GM12878 (cell line): ENCODE results near the gene ADAMTS4. TPM values are rescaled to one million over a fixed set of nuclear protein-coding genes. Genes with fewer than 3 reads are reported as not detected.
A peak's percentile ranks its signal among the peaks of the same experiment; 100 is the strongest.

ENCODE experiments used
- ATAC-seq: fragments of 200-7000 bp; cut with Tn5 transposase; 3 replicates; pipeline ENCODE4 v1.9.1; 2020; ENCODE audit warnings: mild to moderate bottlenecking, moderate library complexity
- BruUV-seq: library from RNA; stranded (reverse); fragments of 400-500 nt; replicated peaks from 2 replicates; lab custom pipeline; 2021; lab: Mats Ljungman, UMichigan
- CTCF ChIA-PET: fragments of 300-600 bp; sonication (Branson Sonifier 250); formaldehyde crosslinking; extraction: SDS; loops from one replicate; lab custom pipeline; 2021; ENCODE audit warnings: inconsistent platforms; lab: Yijun Ruan, JAX
- POLR2A ChIA-PET: fragments of 350-600 bp; formaldehyde crosslinking; extraction: SDS; loops from one replicate; lab custom pipeline; 2021; ENCODE audit warnings: inconsistent platforms; lab: Charles Lee
- RAD21 ChIA-PET: fragments of 300-600 bp; sonication (Branson Sonifier 250); formaldehyde crosslinking; loops from one replicate; lab custom pipeline; 2023; ENCODE audit warnings: antibody characterized with exemption; ENCODE audit not compliant: unreplicated experiment; lab: Charles Lee
- SMC1A ChIA-PET: fragments of 300-600 bp; sonication (Branson Sonifier 250); formaldehyde crosslinking; loops from one replicate; lab custom pipeline; 2023; ENCODE audit not compliant: unreplicated experiment, uncharacterized antibody; lab: Charles Lee
- DNase-seq: peaks from one replicate; pipeline ENCODE4 v3.0.0-alpha.2; 2011; ENCODE audit warnings: low read depth, low spot score
- FAIRE-seq: peaks from 3 replicates; lab custom pipeline; 2011; peaks lifted over from hg19 to GRCh38; lab: Jason Lieb, UNC
- H2AFZ ChIP-seq: 2 replicates; pipeline ENCODE4 v1.6.0; 2011; ENCODE audit warnings: low read depth, low read length, control low read depth; ENCODE audit not compliant: control insufficient read depth
- H3K27ac ChIP-seq: 2 replicates; pipeline ENCODE4 v1.5.1; 2011; ENCODE audit warnings: control low read depth; ENCODE audit not compliant: control insufficient read depth, insufficient read depth
- H3K27me3 ChIP-seq, 2 experiments: replicated peaks in 1 of 2; 2 replicates each; pipeline versions ENCODE4 v1.6.0 to v1.6.1; 2011; ENCODE audit warnings: low read length in 1 of 2; ENCODE audit not compliant: control insufficient read depth in 2 of 2, insufficient read depth in 2 of 2
- H3K36me3 ChIP-seq, 2 experiments: 2 replicates each; pipeline ENCODE4 v1.5.1; 2011; ENCODE audit warnings: low read length in 1 of 2; ENCODE audit not compliant: control insufficient read depth in 2 of 2, insufficient read depth in 2 of 2
- H3K4me1 ChIP-seq: 2 replicates; pipeline ENCODE4 v1.6.1; 2011; ENCODE audit warnings: mild to moderate bottlenecking, low read length, moderate library complexity, mixed read lengths; ENCODE audit not compliant: control insufficient read depth, insufficient read depth
- H3K4me2 ChIP-seq: 2 replicates; pipeline ENCODE4 v1.6.0; 2011; ENCODE audit warnings: control low read depth; ENCODE audit not compliant: control insufficient read depth, insufficient read depth
- H3K4me3 ChIP-seq: fragments of 200-600 bp; sonication (generic); 2 replicates; pipeline ENCODE4 v1.5.1; 2016
- H3K79me2 ChIP-seq: 2 replicates; pipeline ENCODE4 v1.6.0; 2011; ENCODE audit warnings: low read length; ENCODE audit not compliant: control insufficient read depth, insufficient read depth
- H3K9ac ChIP-seq: 2 replicates; pipeline ENCODE4 v1.8.0; 2011; ENCODE audit warnings: low read length, control low read depth, mixed read lengths; ENCODE audit not compliant: control insufficient read depth, insufficient read depth
- H3K9me3 ChIP-seq: replicated peaks from 3 replicates; pipeline ENCODE4 v1.5.1; 2011; ENCODE audit warnings: mild to moderate bottlenecking, low read length; ENCODE audit not compliant: control insufficient read depth, insufficient read depth
- H4K20me1 ChIP-seq: 2 replicates; pipeline ENCODE4 v1.6.0; 2011; ENCODE audit not compliant: control insufficient read depth, insufficient read depth
- BRCA1 ChIP-seq: IDR thresholded peaks from 2 replicates; pipeline ENCODE4 v1.6.1; 2011; ENCODE audit warnings: low read depth, low read length, improper control_type of control experiment
- EZH2 ChIP-seq: IDR thresholded peaks from 2 replicates; pipeline ENCODE4 v1.6.1; 2012; ENCODE audit warnings: low read depth, mild to moderate bottlenecking, control low read depth, inconsistent platforms, low read length, borderline replicate concordance; ENCODE audit not compliant: control insufficient read depth
- MYC ChIP-seq: IDR thresholded peaks from 2 replicates; pipeline ENCODE4 v1.6.1; 2011; ENCODE audit warnings: mild to moderate bottlenecking, low read length, moderate library complexity, inconsistent platforms; ENCODE audit not compliant: insufficient read depth, insufficient replicate concordance, insufficient read length, severe bottlenecking
- STAT3 ChIP-seq: IDR thresholded peaks from 2 replicates; pipeline ENCODE4 v1.6.1; 2011; ENCODE audit warnings: low read depth, low read length, improper control_type of control experiment
- ZBED1 ChIP-seq: IDR thresholded peaks from 2 replicates; pipeline ENCODE4 v1.6.1; 2016; ENCODE audit warnings: borderline replicate concordance
- ZSCAN29 ChIP-seq: fragments of 450-650 bp; IDR thresholded peaks from 2 replicates; pipeline ENCODE4 v1.6.1; 2017; ENCODE audit warnings: mild to moderate bottlenecking, moderate library complexity
- WGBS: methylation state at CpG from one replicate; pipeline ENCODE4 v1.1.6; 2016; ENCODE audit warnings: low lambda C conversion rate; ENCODE audit not compliant: insufficient replicate concordance, insufficient coverage; ENCODE audit errors: missing lambda C conversion rate; 5-methylcytosine and 5-hydroxymethylcytosine counted together
- in situ Hi-C: fragments of 300-500 bp; cut with MboI; formaldehyde crosslinking; loops from 9 replicates; pipeline ENCODE4 v1.14.3; 2018; ENCODE audit warnings: mixed read lengths
- intact Hi-C: fragments of 100-400 bp; cut with micrococcal nuclease; formaldehyde crosslinking; loops from one replicate; pipeline ENCODE4 v1.14.2; 2022; ENCODE audit not compliant: unreplicated experiment
- polyA plus RNA-seq, 11 experiments: library from polyadenylated mRNA; depleted of rRNA in 4 of 11; unstranded in 6 of 11; stranded (reverse) in 5 of 11; fragments of >200 nt; fragmentation: Nextera tagmentation in 4 of 11; fragmentation: Illumina TruSeq in 1 of 11; extraction: Ambion mirVana in 4 of 11; extraction: Trizol in 1 of 11; gene quantifications; 1 replicate in 1 of 11; 2 replicates in 10 of 11; pipeline versions ENCODE4 v1.2.1 to v1.2.3, GENCODE V29; 2011 to 2016; ENCODE audit warnings: inconsistent platforms in 2 of 11, missing spikeins in 2 of 11, low read depth in 1 of 11
- total RNA-seq, 4 experiments: library from RNA; depleted of rRNA in 3 of 4; stranded (reverse); fragments of >200 nt in 3 of 4; fragmentation: Illumina TruSeq in 1 of 4; extraction: Trizol in 1 of 4; gene quantifications; 2 replicates each; pipeline versions ENCODE4 v1.2.1 to v1.2.3, GENCODE V29; 2013 to 2021
- TF ChIP-seq, protein P1 (sequence below): IDR thresholded peaks from 2 replicates; pipeline ENCODE4 v1.6.1; 2011; ENCODE audit warnings: low read depth, mild to moderate bottlenecking, low read length, moderate library complexity, borderline replicate concordance; ENCODE audit errors: extremely low read depth
- TF ChIP-seq, protein P2 (sequence below): fragments of 450-650 bp; IDR thresholded peaks from 2 replicates; pipeline ENCODE4 v1.6.1; 2018; ENCODE audit warnings: borderline replicate concordance, mild to moderate bottlenecking; ENCODE audit not compliant: partially characterized antibody
- TF ChIP-seq, protein P3 (sequence below): IDR thresholded peaks from 2 replicates; pipeline ENCODE4 v1.6.1; 2011; ENCODE audit warnings: low read depth, low read length, improper control_type of control experiment, borderline replicate concordance
- TF ChIP-seq, protein P4 (sequence below): fragments of 450-650 bp; conservative IDR thresholded peaks from 2 replicates; pipeline ENCODE4 v1.6.1; 2017; ENCODE audit warnings: mild to moderate bottlenecking, moderate library complexity

ADAMTS4 gene
- total and polyA plus RNA-seq, 10 of the 15 experiments (the other 5 are each of a cell fraction or from before 2014, with no cell fraction given): 0.01 to 0.13 (median 0.05) TPM; not detected in 2

DNA sequence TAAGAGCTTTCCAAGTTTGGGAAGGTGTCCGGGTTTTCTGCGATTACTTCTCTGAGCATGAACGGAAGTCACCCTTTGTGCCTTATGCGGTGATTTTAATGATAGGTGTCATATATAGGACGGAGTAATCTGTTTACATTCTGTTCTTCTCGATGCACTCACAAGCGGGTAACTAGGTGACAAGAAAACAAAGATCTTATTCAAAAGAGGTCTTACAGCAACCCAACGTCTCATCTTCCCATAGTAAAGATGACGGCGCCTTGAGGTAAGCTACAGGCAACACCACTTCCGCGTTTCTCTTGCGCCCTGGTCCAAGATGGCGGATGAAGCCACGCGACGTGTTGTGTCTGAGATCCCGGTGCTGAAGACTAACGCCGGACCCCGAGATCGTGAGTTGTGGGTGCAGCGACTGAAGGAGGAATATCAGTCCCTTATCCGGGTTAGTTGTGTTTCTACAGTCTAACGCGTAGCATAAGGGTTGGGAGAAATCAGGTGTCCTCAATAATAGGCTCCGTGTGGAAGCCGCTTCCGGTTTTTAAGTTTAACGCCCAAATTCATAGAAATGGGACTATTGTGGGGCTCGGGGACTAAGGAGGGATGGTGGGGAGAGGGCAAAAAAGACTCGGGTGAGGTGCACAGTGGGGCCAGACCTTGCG is 45.0 kb downstream of the ADAMTS4 start, which contains the start of gene UFC1:
Gene UFC1, plus strand, starts transcription at position 297 of the 656 bp plus-strand sequence. Its CDS starts 20 bp downstream, at position 317.
- no peaks in the 10 kb centered on the region for H4K20me1 ChIP-seq
- H3K9ac ChIP-seq: peak within 1 kb of the TSS; percentile 99
- peak within 1 kb of the TSS; percentile 98 for H3K27ac ChIP-seq
- DNase-seq (peak; percentile 83), FAIRE-seq (peak; percentile 86), ATAC-seq (peak; percentile 98)
- in situ Hi-C loops: no loop called here
- H3K36me3 ChIP-seq: peaks cover 0 to 6% of the 10 kb centered on the region in 2 experiments
- H3K27me3 ChIP-seq: no peaks in the 10 kb centered on the region
- CTCF ChIA-PET: interaction anchor here (0.6 to 4.6 kb wide), 5 partner anchors 11 to 108 kb away, joined by 3 to 38 read pairs (median 3); partner anchors contain the start of genes PPOX and USF1
- under 1% methylated on average over 33 of the region's 33 CpGs for WGBS
- H3K4me1 ChIP-seq: peaks cover 10% of the 10 kb centered on the region
- H3K4me3 ChIP-seq: peak within 1 kb of the TSS; percentile 89
- POLR2A ChIA-PET: interaction anchor here (0.7 to 2.0 kb wide), 11 partner anchors 14 to 470 kb away, joined by 3 to 16 read pairs (median 6); partner anchors contain the start of genes ARHGAP30, DEDD and TOMM40L
- RAD21 ChIA-PET: interaction anchor here (1.3 to 1.6 kb wide), 3 partner anchors 12 to 108 kb away, joined by 4 to 6 read pairs (median 4); partner anchors contain the start of genes PPOX, TOMM40L and USF1
- peak within 1 kb of the TSS; percentile 77 for H3K4me2 ChIP-seq
- no peaks in the 10 kb centered on the region for H3K9me3 ChIP-seq
- H2AFZ ChIP-seq: peak within 1 kb of the TSS; percentile 99
- SMC1A ChIA-PET: interaction anchor here (0.7 to 1.9 kb wide), 8 partner anchors 12 to 156 kb away, joined by 3 to 8 read pairs (median 4); partner anchors contain the start of genes DEDD, PPOX and TOMM40L
- TSS peak; percentile 100 for BruUV-seq
- intact Hi-C loops: no loop called here
- peaks cover 16% of the 10 kb centered on the region for H3K79me2 ChIP-seq
- TF ChIP-seq ZSCAN29: no peak
- TF ChIP-seq, protein P1, sequence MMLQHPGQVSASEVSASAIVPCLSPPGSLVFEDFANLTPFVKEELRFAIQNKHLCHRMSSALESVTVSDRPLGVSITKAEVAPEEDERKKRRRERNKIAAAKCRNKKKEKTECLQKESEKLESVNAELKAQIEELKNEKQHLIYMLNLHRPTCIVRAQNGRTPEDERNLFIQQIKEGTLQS: no peak
- TF ChIP-seq, protein P2, sequence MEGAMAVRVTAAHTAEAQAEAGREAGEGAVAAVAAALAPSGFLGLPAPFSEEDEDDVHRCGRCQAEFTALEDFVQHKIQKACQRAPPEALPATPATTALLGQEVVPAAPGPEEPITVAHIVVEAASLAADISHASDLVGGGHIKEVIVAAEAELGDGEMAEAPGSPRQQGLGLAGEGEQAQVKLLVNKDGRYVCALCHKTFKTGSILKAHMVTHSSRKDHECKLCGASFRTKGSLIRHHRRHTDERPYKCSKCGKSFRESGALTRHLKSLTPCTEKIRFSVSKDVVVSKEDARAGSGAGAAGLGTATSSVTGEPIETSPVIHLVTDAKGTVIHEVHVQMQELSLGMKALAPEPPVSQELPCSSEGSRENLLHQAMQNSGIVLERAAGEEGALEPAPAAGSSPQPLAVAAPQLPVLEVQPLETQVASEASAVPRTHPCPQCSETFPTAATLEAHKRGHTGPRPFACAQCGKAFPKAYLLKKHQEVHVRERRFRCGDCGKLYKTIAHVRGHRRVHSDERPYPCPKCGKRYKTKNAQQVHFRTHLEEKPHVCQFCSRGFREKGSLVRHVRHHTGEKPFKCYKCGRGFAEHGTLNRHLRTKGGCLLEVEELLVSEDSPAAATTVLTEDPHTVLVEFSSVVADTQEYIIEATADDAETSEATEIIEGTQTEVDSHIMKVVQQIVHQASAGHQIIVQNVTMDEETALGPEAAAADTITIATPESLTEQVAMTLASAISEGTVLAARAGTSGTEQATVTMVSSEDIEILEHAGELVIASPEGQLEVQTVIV: peak; percentile 87
- no peak for TF ChIP-seq BRCA1
- peak; percentile 79; the same call in 1 of the 2 replicates for TF ChIP-seq ZBED1
- TF ChIP-seq MYC: peak; percentile 64
- no peak for TF ChIP-seq EZH2
- TF ChIP-seq, protein P3, sequence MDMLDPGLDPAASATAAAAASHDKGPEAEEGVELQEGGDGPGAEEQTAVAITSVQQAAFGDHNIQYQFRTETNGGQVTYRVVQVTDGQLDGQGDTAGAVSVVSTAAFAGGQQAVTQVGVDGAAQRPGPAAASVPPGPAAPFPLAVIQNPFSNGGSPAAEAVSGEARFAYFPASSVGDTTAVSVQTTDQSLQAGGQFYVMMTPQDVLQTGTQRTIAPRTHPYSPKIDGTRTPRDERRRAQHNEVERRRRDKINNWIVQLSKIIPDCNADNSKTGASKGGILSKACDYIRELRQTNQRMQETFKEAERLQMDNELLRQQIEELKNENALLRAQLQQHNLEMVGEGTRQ: no peak
- TF ChIP-seq, protein P4, sequence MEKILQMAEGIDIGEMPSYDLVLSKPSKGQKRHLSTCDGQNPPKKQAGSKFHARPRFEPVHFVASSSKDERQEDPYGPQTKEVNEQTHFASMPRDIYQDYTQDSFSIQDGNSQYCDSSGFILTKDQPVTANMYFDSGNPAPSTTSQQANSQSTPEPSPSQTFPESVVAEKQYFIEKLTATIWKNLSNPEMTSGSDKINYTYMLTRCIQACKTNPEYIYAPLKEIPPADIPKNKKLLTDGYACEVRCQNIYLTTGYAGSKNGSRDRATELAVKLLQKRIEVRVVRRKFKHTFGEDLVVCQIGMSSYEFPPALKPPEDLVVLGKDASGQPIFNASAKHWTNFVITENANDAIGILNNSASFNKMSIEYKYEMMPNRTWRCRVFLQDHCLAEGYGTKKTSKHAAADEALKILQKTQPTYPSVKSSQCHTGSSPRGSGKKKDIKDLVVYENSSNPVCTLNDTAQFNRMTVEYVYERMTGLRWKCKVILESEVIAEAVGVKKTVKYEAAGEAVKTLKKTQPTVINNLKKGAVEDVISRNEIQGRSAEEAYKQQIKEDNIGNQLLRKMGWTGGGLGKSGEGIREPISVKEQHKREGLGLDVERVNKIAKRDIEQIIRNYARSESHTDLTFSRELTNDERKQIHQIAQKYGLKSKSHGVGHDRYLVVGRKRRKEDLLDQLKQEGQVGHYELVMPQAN: peak; percentile 46; the same call in 1 of the 2 replicates
- no peak for TF ChIP-seq STAT3
